Measurements from ENCODE around the gene PLEKHO1. TPM values are rescaled to one million over a fixed set of nuclear protein-coding genes. Genes with fewer than 3 reads are reported as not detected.
A peak's percentile ranks its signal among the peaks of the same experiment; 100 is the strongest.

The PLEKHO1 gene
- total and polyA plus RNA-seq, 7 donors: 14.1 to 402 (median 251) TPM

DNA sequence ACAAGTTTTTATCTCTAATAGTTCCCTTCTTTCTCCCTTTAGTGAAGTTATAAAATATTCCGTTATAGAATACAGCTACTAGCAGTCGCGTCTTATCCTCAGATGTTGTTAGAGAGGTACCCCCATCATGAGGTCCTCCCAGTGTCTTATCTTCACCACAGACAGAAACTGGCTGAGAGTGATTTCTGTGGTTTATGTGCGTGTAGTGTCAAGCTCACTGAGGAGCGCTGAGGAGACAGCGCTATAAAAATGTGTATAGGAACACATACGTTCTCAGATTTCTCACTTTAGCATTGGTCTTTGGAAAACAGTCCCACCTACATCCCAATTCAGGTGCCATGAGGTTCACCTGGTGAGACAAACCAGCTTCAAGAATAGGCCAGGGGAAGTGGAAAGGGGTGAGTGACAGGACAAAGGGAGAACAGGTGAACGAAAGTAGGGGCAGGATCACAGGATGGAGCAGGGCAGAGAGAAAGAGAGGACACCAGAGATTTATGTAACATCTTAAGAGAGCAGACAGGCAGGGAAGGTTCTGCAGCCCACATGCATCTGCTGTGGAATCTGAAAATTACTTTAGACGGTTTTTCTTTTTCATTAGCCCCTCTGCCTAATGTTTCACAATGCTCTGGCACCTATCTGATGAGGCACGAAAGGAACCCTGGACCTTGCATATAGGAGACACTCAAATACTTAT is 2.7 kb upstream of the PLEKHO1 start:
- intact Hi-C loops (cut with DNase I): loop anchor here (5.0 kb wide), 1 partner anchor 80 kb away; the partner anchor contains the start of gene VPS45
- Histone ChIP-seq H3K4me1 (peaks cover 0 to 20% (median 7%) of the 10 kb centered on the region in 4 donors), H3K36me3 (peaks cover 0 to 8% (median 4%) of the 10 kb centered on the region in 4 donors), H3K27me3 (no peaks in the 10 kb centered on the region), H3K27ac (peak overlapping the region; percentile 0 to 100 (median 99)), H3K4me3 (no peak overlapping the region), H3K9me3 (no peaks in the 10 kb centered on the region)
- TF ChIP-seq POLR2A (IDR thresholded peaks at IDR 0.05): no peak
- no peak for TF ChIP-seq EP300 (IDR thresholded peaks at IDR 0.05)
- no peak for TF ChIP-seq CTCF (IDR thresholded peaks at IDR 0.05)
- no peak for TF ChIP-seq POLR2AphosphoS5 (IDR thresholded peaks at IDR 0.05)
- no peak for DNase-seq
- 71 to 87% methylated on average over 10 of the region's 10 CpGs for WGBS, 2 donors

GRCh38 chr1:150148837-150149270 is 862 bp upstream of the PLEKHO1 start:
- no peak for TF ChIP-seq POLR2A (IDR thresholded peaks at IDR 0.05)
- TF ChIP-seq POLR2AphosphoS5 (IDR thresholded peaks at IDR 0.05): peak in 2 of 4 donors; percentile 5 to 25
- Histone ChIP-seq H3K27ac (peak overlapping the region; percentile 98 to 100 (median 99)), H3K4me3 (peak overlapping the region; percentile 73 to 98 (median 96)), H3K4me1 (peaks cover 0 to 37% (median 22%) of the 10 kb centered on the region in 4 donors), H3K36me3 (peaks cover 4 to 14% (median 11%) of the 10 kb centered on the region in 4 donors), H3K27me3 (no peaks in the 10 kb centered on the region), H3K9me3 (no peaks in the 10 kb centered on the region)
- DNase-seq: peak; percentile 71
- intact Hi-C loops (cut with DNase I): loop anchor here (1.0 to 5.0 kb wide), 2 partner anchors 82 to 84 kb away; partner anchors contain the start of gene VPS45
- WGBS, 2 donors: 37 to 42% methylated on average over 8 of the region's 8 CpGs

DNA sequence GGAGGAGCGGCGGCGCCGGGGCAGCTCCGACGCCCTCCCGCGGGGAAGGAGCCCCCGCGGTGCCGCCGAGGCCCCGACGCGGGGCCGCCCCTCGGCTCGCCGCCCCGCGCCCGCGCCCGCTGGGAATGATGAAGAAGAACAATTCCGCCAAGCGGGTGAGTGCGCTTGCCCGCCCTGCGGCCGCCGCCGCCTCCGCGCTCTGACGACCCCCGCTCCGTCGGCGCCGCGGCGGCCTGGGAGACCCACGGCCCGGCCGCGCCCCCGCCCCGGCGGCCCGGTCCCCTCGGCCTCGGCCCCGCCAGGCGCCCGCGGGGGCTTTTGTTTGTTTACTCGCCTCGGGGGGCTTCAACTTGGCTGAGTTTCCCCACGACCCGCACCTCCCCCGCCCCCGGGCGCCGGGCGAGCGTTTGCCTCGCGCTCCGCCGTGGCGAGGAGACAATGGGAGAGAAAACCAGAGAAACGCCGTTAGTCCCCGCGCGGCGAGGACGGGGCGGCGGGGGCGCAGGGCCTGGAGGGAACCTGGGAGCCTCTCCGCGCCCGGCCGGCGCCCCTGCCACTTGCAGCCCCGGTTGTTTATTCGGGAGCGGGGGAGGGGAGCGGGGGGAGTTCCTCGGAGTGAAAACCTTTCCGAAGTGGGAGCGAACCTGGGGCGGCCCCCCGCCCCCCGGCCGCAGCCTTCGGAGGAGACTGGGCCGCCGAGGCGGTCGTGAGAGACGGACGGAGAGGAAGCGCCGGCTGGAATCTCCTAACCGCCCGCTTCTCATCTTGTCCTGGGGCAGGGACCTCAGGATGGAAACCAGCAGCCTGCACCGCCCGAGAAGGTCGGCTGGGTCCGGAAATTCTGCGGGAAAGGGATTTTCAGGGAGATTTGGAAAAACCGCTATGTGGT is 661 bp downstream of the PLEKHO1 start:
- TF ChIP-seq POLR2AphosphoS5 (IDR thresholded peaks at IDR 0.05): peak in 3 of 4 donors; percentile 4 to 71 (median 55)
- TF ChIP-seq CTCF (IDR thresholded peaks at IDR 0.05): no peak
- no peak for TF ChIP-seq EP300 (IDR thresholded peaks at IDR 0.05)
- peak in 1 of 2 donors; percentile 15 for TF ChIP-seq POLR2A (IDR thresholded peaks at IDR 0.05)
- peak overlapping the region; percentile 73 to 98 (median 96) for H3K4me3 ChIP-seq
- H3K4me1 ChIP-seq: peaks cover 0 to 53% (median 37%) of the 10 kb centered on the region in 4 donors
- intact Hi-C loops (cut with DNase I): loop anchor here (5.0 kb wide), 1 partner anchor 412 kb away; no protein-coding TSS in a partner anchor
- DNase-seq: peak; percentile 76
- peak overlapping the region; percentile 98 to 100 (median 99) for H3K27ac ChIP-seq
- H3K36me3 ChIP-seq: peaks cover 7 to 28% (median 16%) of the 10 kb centered on the region in 4 donors
- H3K27me3 ChIP-seq: no peaks in the 10 kb centered on the region
- 1 to 2% methylated on average over 114 of the region's 114 CpGs for WGBS, 2 donors
- no peaks in the 10 kb centered on the region for H3K9me3 ChIP-seq

- Histone ChIP-seq H3K27me3 (no peaks in the 10 kb centered on the region), H3K9me3 (no peaks in the 10 kb centered on the region), H3K4me1 (peaks cover 0 to 64% (median 49%) of the 10 kb centered on the region in 4 donors), H3K27ac (peak overlapping the region; percentile 98 to 100 (median 99)), H3K4me3 (peak overlapping the region; percentile 73 to 98 (median 96)), H3K36me3 (peaks cover 16 to 40% (median 25%) of the 10 kb centered on the region in 4 donors)
- DNase-seq: peak; percentile 83
- WGBS, 2 donors: 39 to 57% methylated on average over 15 of the region's 15 CpGs
- intact Hi-C loops (cut with DNase I): loop anchor here (1.0 to 5.0 kb wide), 2 partner anchors 11 to 411 kb away; no protein-coding TSS in a partner anchor
- TF ChIP-seq POLR2A (IDR thresholded peaks at IDR 0.05) (peak; percentile 46 to 51), EP300 (IDR thresholded peaks at IDR 0.05) (peak in 1 of 4 donors; percentile 12), CTCF (IDR thresholded peaks at IDR 0.05) (no peak), POLR2AphosphoS5 (IDR thresholded peaks at IDR 0.05) (peak; percentile 81 to 94 (median 88))
Measured at GRCh38 chr1:150151291-150152181, 1.8 kb downstream of the PLEKHO1 start.
